DND-41 (cell line): ENCODE data around the gene TMC5.

Experiments used
- EZH2 ChIP-seq: IDR thresholded peaks from 3 replicates; pipeline ENCODE4 v1.6.1; 2012; ENCODE audit warnings: borderline replicate concordance, low read depth, mild to moderate bottlenecking, moderate library complexity, low read length, inconsistent platforms; ENCODE audit not compliant: severe bottlenecking
- TF ChIP-seq, protein P1 (sequence below): IDR thresholded peaks from 2 replicates; pipeline ENCODE4 v1.5.1; 2012; ENCODE audit warnings: borderline replicate concordance, low read length, moderate library complexity, mild to moderate bottlenecking; ENCODE audit not compliant: poor library complexity, severe bottlenecking; ENCODE audit errors: extremely low read depth

DNA sequence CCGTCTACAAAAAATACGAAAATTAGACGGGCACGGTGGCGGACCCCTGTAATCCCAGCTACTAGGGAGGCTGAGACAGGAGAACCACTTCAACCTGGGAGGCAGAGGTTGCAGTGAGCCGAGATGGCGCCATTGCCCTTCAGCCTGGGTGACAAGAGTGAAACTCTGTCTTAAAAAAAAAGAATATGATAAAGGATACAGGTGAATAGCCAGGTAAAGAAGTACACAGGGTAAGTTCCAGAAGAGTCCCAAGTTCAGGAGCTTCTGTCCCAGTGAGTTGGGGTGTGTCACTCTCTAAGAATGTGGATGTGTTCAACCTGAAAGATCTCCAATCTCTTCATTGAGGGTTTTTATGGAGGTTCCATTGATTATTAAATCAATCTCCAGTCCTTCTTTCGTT is 6.8 kb downstream of the TMC5 start:
- TF ChIP-seq, protein P1, sequence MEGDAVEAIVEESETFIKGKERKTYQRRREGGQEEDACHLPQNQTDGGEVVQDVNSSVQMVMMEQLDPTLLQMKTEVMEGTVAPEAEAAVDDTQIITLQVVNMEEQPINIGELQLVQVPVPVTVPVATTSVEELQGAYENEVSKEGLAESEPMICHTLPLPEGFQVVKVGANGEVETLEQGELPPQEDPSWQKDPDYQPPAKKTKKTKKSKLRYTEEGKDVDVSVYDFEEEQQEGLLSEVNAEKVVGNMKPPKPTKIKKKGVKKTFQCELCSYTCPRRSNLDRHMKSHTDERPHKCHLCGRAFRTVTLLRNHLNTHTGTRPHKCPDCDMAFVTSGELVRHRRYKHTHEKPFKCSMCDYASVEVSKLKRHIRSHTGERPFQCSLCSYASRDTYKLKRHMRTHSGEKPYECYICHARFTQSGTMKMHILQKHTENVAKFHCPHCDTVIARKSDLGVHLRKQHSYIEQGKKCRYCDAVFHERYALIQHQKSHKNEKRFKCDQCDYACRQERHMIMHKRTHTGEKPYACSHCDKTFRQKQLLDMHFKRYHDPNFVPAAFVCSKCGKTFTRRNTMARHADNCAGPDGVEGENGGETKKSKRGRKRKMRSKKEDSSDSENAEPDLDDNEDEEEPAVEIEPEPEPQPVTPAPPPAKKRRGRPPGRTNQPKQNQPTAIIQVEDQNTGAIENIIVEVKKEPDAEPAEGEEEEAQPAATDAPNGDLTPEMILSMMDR = no peak
- TF ChIP-seq EZH2 = no peak
